SH-SY5Y (cell line): ENCODE results near the gene PLEKHG5.

Experiments used
- GATA2 ChIP-seq: IDR thresholded peaks from 2 replicates; pipeline ENCODE4 v1.6.1; 2011; ENCODE audit warnings: mild to moderate bottlenecking, low read depth, low read length
- GATA3 ChIP-seq: IDR thresholded peaks from 2 replicates; pipeline ENCODE4 v1.6.1; 2011; ENCODE audit warnings: low read depth, mild to moderate bottlenecking, low read length, moderate library complexity

GRCh38 chr1:6435547-6435946 lies 55.9 kb downstream of the PLEKHG5 start:
- no peak for TF ChIP-seq GATA2
- TF ChIP-seq GATA3 = no peak
